H1 (cell line): ENCODE data around the gene GABRG3. TPM values are rescaled to one million over a fixed set of nuclear protein-coding genes. Genes with fewer than 3 reads are reported as not detected.

Source experiments
- CTCF ChIA-PET: fragments of 300-600 bp; sonication (Branson Sonifier 250); formaldehyde crosslinking; loops from one replicate; lab custom pipeline; 2021; ENCODE audit not compliant: partially characterized antibody; lab: Charles Lee
- POLR2A ChIA-PET: fragments of 300-600 bp; sonication (Branson Sonifier 250); formaldehyde crosslinking; loops from one replicate; lab custom pipeline; 2021; ENCODE audit warnings: inconsistent platforms; ENCODE audit not compliant: partially characterized antibody; lab: Charles Lee
- DNase-seq, 2 experiments: peaks; one replicate each; pipeline versions ENCODE4 v3.0.0 to v3.0.0-alpha.2; 2010 to 2022; ENCODE audit warnings: low spot score in 2 of 2, low read depth in 1 of 2, mixed read lengths in 1 of 2
- FAIRE-seq: peaks from 2 replicates; lab custom pipeline; 2011; peaks lifted over from hg19 to GRCh38; lab: Jason Lieb, UNC
- H2AFZ ChIP-seq: 2 replicates; pipeline ENCODE4 v1.8.1; 2012; ENCODE audit warnings: low read length, inconsistent platforms
- H2AK5ac ChIP-seq: 2 replicates; pipeline ENCODE4 v1.6.1; 2013; ENCODE audit warnings: low read depth, low read length
- H2BK120ac ChIP-seq: replicated peaks from 2 replicates; pipeline ENCODE3; 2013; ENCODE audit warnings: low read depth, low read length, inconsistent platforms
- H2BK12ac ChIP-seq: 2 replicates; pipeline ENCODE4 v1.6.1; 2013; ENCODE audit warnings: low read depth, low read length
- H2BK15ac ChIP-seq: 2 replicates; pipeline ENCODE4 v1.6.1; 2013; ENCODE audit warnings: low read length
- H2BK20ac ChIP-seq: 2 replicates; pipeline ENCODE4 v1.6.1; 2013; ENCODE audit warnings: low read length
- H2BK5ac ChIP-seq: 2 replicates; pipeline ENCODE4 v1.6.1; 2013; ENCODE audit warnings: low read depth, low read length
- H3K14ac ChIP-seq: 2 replicates; pipeline ENCODE4 v1.6.1; 2013; ENCODE audit warnings: inconsistent platforms; ENCODE audit not compliant: insufficient read length
- H3K18ac ChIP-seq: 2 replicates; pipeline ENCODE4 v1.6.1; 2013; ENCODE audit warnings: low read length; ENCODE audit errors: extremely low read depth
- H3K23ac ChIP-seq: 2 replicates; pipeline ENCODE4 v1.6.1; 2013; ENCODE audit warnings: inconsistent platforms; ENCODE audit not compliant: insufficient read length
- H3K23me2 ChIP-seq: 2 replicates; pipeline ENCODE4 v1.6.1; 2013; ENCODE audit warnings: low read depth, low read length
- H3K27ac ChIP-seq: 2 replicates; pipeline ENCODE4 v1.6.1; 2011; ENCODE audit warnings: low read depth, low read length, inconsistent platforms
- H3K27me3 ChIP-seq, 4 experiments: replicated peaks in 1 of 4; 1 replicate in 1 of 4; 2 replicates in 3 of 4; pipeline versions ENCODE4 v1.6.1 to v1.8.1; 2011 to 2013; ENCODE audit warnings: low read length in 3 of 4, mild to moderate bottlenecking in 3 of 4, inconsistent platforms in 2 of 4, mixed read lengths in 2 of 4, moderate library complexity in 1 of 4; ENCODE audit not compliant: control insufficient read depth in 3 of 4, insufficient read depth in 3 of 4; ENCODE audit errors: extremely low read depth in 1 of 4
- H3K36me3 ChIP-seq, 4 experiments: 2 replicates each; pipeline versions ENCODE4 v1.6.1 to v1.8.1; 2011 to 2013; ENCODE audit warnings: mild to moderate bottlenecking in 4 of 4, low read length in 3 of 4, moderate library complexity in 2 of 4, control low read depth in 1 of 4, inconsistent platforms in 1 of 4; ENCODE audit not compliant: insufficient read depth in 4 of 4, control insufficient read depth in 2 of 4
- H3K4ac ChIP-seq: replicated peaks from 2 replicates; pipeline ENCODE3; 2013; ENCODE audit warnings: low read length, low read depth, mixed read lengths, inconsistent platforms; ENCODE audit not compliant: insufficient read length
- H3K4me1 ChIP-seq, 4 experiments: replicated peaks in 1 of 4; 1 replicate in 1 of 4; 2 replicates in 3 of 4; pipeline versions ENCODE4 v1.6.1 to v1.8.1; 2011 to 2013; ENCODE audit warnings: low read length in 3 of 4, inconsistent platforms in 2 of 4, mixed read lengths in 1 of 4; ENCODE audit not compliant: insufficient read depth in 4 of 4, control insufficient read depth in 3 of 4
- H3K4me2 ChIP-seq, 2 experiments: 2 replicates each; pipeline versions ENCODE4 v1.6.1 to v1.8.1; 2011 to 2013; ENCODE audit warnings: low read depth in 2 of 2, low read length in 2 of 2, control low read depth in 1 of 2, inconsistent platforms in 1 of 2, mild to moderate bottlenecking in 1 of 2; ENCODE audit not compliant: insufficient read depth in 1 of 2
- H3K4me3 ChIP-seq, 4 experiments: fragments of 200-600, 300-600 bp in 1 of 4; sonication (generic), shearing (Covaris generic), sonication (Bioruptor Twin) in 1 of 4; 2 replicates each; pipeline versions ENCODE4 v1.5.1 to v1.8.1; 2011 to 2016; ENCODE audit warnings: low read length in 4 of 4, low read depth in 3 of 4, control low read depth in 2 of 4, inconsistent platforms in 2 of 4, mild to moderate bottlenecking in 2 of 4, mixed read lengths in 1 of 4, moderate library complexity in 1 of 4; ENCODE audit not compliant: insufficient read depth in 2 of 4; ENCODE audit errors: extremely low read depth in 1 of 4
- H3K56ac ChIP-seq: replicated peaks from 2 replicates; pipeline ENCODE3; 2013; ENCODE audit warnings: low read depth, mild to moderate bottlenecking, mixed read lengths, low read length, inconsistent platforms; ENCODE audit not compliant: insufficient read length
- H3K79me1 ChIP-seq: 2 replicates; pipeline ENCODE4 v1.6.1; 2013; ENCODE audit warnings: low read depth, low read length, control low read depth
- H3K79me2 ChIP-seq, 2 experiments: 2 replicates each; pipeline versions ENCODE4 v1.6.1 to v1.8.1; 2012 to 2013; ENCODE audit warnings: low read length in 2 of 2, mild to moderate bottlenecking in 2 of 2, inconsistent platforms in 1 of 2; ENCODE audit not compliant: insufficient read depth in 2 of 2, control insufficient read depth in 1 of 2
- H3K9ac ChIP-seq, 4 experiments: replicated peaks in 1 of 4; 1 replicate in 1 of 4; 2 replicates in 3 of 4; pipeline versions ENCODE4 v1.6.1 to v1.8.1; 2011 to 2013; ENCODE audit warnings: low read depth in 3 of 4, low read length in 3 of 4, control low read depth in 2 of 4, mild to moderate bottlenecking in 2 of 4, moderate library complexity in 2 of 4, inconsistent platforms in 1 of 4; ENCODE audit errors: extremely low read depth in 1 of 4
- H3K9me3 ChIP-seq, 2 experiments: 2 replicates each; pipeline versions ENCODE4 v1.6.1 to v1.8.1; 2012 to 2013; ENCODE audit warnings: mild to moderate bottlenecking in 2 of 2, moderate library complexity in 2 of 2, control low read depth in 1 of 2, inconsistent platforms in 1 of 2, low read depth in 1 of 2, low read length in 1 of 2, mixed read lengths in 1 of 2; ENCODE audit not compliant: insufficient read depth in 2 of 2
- H4K20me1 ChIP-seq, 2 experiments: replicated peaks in 1 of 2; 2 replicates each; pipeline versions ENCODE3 to v1.8.1; 2011 to 2013; ENCODE audit warnings: inconsistent platforms in 2 of 2, low read length in 2 of 2, mild to moderate bottlenecking in 1 of 2; ENCODE audit not compliant: insufficient read depth in 2 of 2, control insufficient read depth in 1 of 2
- H4K5ac ChIP-seq: 2 replicates; pipeline ENCODE4 v1.6.1; 2013; ENCODE audit warnings: low read length, low read depth, mixed read lengths, inconsistent platforms; ENCODE audit not compliant: insufficient read length
- H4K8ac ChIP-seq: 2 replicates; pipeline ENCODE4 v1.8.0; 2013; ENCODE audit warnings: mild to moderate bottlenecking, moderate library complexity, low read length, inconsistent platforms; ENCODE audit not compliant: insufficient read depth; ENCODE audit errors: extremely low read depth
- H4K91ac ChIP-seq: replicated peaks from 2 replicates; pipeline ENCODE3; 2013; ENCODE audit warnings: low read length, mixed read lengths, inconsistent platforms; ENCODE audit not compliant: insufficient read length
- CEBPB ChIP-seq: IDR thresholded peaks from 2 replicates; pipeline ENCODE4 v1.6.1; 2012; ENCODE audit warnings: low read depth, low read length
- CHD1 ChIP-seq: IDR thresholded peaks from 2 replicates; pipeline ENCODE4 v1.6.1; 2012; ENCODE audit warnings: low read depth, low read length, improper control_type of control experiment
- CTBP2 ChIP-seq: IDR thresholded peaks from 2 replicates; pipeline ENCODE4 v1.7.0; 2011; ENCODE audit warnings: borderline replicate concordance, mild to moderate bottlenecking, moderate library complexity, mixed read lengths, low read length; ENCODE audit not compliant: insufficient read depth, insufficient read length
- EZH2 ChIP-seq: fragments of 200-600 bp; sonication (generic); IDR thresholded peaks from 2 replicates; pipeline ENCODE4 v1.7.1; 2012; ENCODE audit warnings: low read depth, mild to moderate bottlenecking, moderate library complexity, low read length, inconsistent platforms; ENCODE audit not compliant: severe bottlenecking
- KDM1A ChIP-seq: fragments of 200-600, 300-600 bp; sonication (generic); IDR thresholded peaks from 2 replicates; pipeline ENCODE4 v1.7.1; 2016; ENCODE audit warnings: mild to moderate bottlenecking, low read length, borderline replicate concordance
- NANOG ChIP-seq: IDR thresholded peaks from 2 replicates; pipeline ENCODE4 v1.6.1; 2011; ENCODE audit warnings: low read length, low read depth, mild to moderate bottlenecking, inconsistent platforms; ENCODE audit not compliant: insufficient read depth, poor library complexity, severe bottlenecking
- POLR2A ChIP-seq, 2 experiments: IDR thresholded peaks; 1 replicate in 1 of 2; 2 replicates in 1 of 2; pipeline ENCODE4 v1.6.1; 2011; ENCODE audit warnings: low read depth in 2 of 2, low read length in 2 of 2, mild to moderate bottlenecking in 2 of 2; ENCODE audit errors: control extremely low read depth in 1 of 2
- RAD21 ChIP-seq, 2 experiments: IDR thresholded peaks in 1 of 2; conservative IDR thresholded peaks in 1 of 2; 2 replicates each; pipeline ENCODE4 v1.6.1; 2011; ENCODE audit warnings: low read depth in 2 of 2, low read length in 2 of 2, improper control_type of control experiment in 1 of 2, inconsistent platforms in 1 of 2, mild to moderate bottlenecking in 1 of 2, moderate library complexity in 1 of 2
- RFX5 ChIP-seq: IDR thresholded peaks from 2 replicates; pipeline ENCODE4 v1.6.1; 2011; ENCODE audit warnings: low read depth, low read length, improper control_type of control experiment, borderline replicate concordance
- RXRA ChIP-seq: IDR thresholded peaks from 2 replicates; pipeline ENCODE4 v1.6.1; 2011; ENCODE audit warnings: low read depth, mild to moderate bottlenecking, low read length, moderate library complexity; ENCODE audit not compliant: insufficient read depth
- SAP30 ChIP-seq: fragments of 300-600 bp; sonication (generic); IDR thresholded peaks from 2 replicates; pipeline ENCODE4 v1.7.1; 2012; ENCODE audit warnings: low read length, moderate library complexity, mild to moderate bottlenecking, inconsistent platforms; ENCODE audit not compliant: insufficient read depth, insufficient replicate concordance
- TAF1 ChIP-seq: IDR thresholded peaks from 2 replicates; pipeline ENCODE4 v1.6.1; 2011; ENCODE audit warnings: mild to moderate bottlenecking, low read depth, low read length
- TAF7 ChIP-seq: optimal IDR thresholded peaks from 2 replicates; pipeline ENCODE3; 2011; ENCODE audit warnings: low read depth, mild to moderate bottlenecking, inconsistent platforms, low read length, moderate library complexity, borderline replicate concordance
- WGBS, 2 experiments: shearing (Covaris generic) in 1 of 2; methylation state at CpG; one replicate each; pipeline versions ENCODE4 v1.1.6 to v1.1.7; 2013 to 2015; ENCODE audit warnings: low lambda C conversion rate in 2 of 2, mixed read lengths in 2 of 2, inconsistent platforms in 1 of 2, low coverage in 1 of 2, missing lambda C conversion rate in 1 of 2; ENCODE audit not compliant: insufficient replicate concordance in 2 of 2, insufficient coverage in 1 of 2, insufficient read length in 1 of 2; ENCODE audit errors: extremely low coverage in 1 of 2, missing lambda C conversion rate in 1 of 2; 5-methylcytosine and 5-hydroxymethylcytosine counted together
- polyA plus RNA-seq, 7 experiments: library from polyadenylated mRNA; depleted of rRNA in 3 of 7; stranded (reverse) in 5 of 7; unstranded in 2 of 7; fragments of >200 nt in 5 of 7; fragments of 200-250 nt in 2 of 7; gene quantifications; 1 replicate in 5 of 7; 2 replicates in 1 of 7; 4 replicates in 1 of 7; pipeline versions ENCODE4 v1.2.1 to v1.2.3, GENCODE V29; 2011 to 2013; ENCODE audit warnings: missing spikeins in 2 of 7, mixed read lengths in 2 of 7
- total RNA-seq: library from RNA; stranded (reverse); fragmentation: NEBNext Ultra II Directional; extraction: Animal tissue kit (Norgen Biotek cat#: 25700); gene quantifications from 2 replicates; pipeline ENCODE4 v1.2.1, GENCODE V29; 2021
- TF ChIP-seq, protein P1 (sequence below): IDR thresholded peaks from 2 replicates; pipeline ENCODE4 v1.6.1; 2012; ENCODE audit warnings: inconsistent platforms

The GABRG3 gene
- total and polyA plus RNA-seq, 2 of the 8 experiments (the other 6 are each of a cell fraction or from before 2014, with no cell fraction given) = 0.17 to 0.80 TPM

GRCh38 chr15:27134481-27134880 lies 163.5 kb downstream of the GABRG3 start:
- CTCF ChIA-PET = interaction anchor here (1.5 to 1.6 kb wide), 2 partner anchors 41 to 224 kb away, joined by 3 to 4 read pairs; no protein-coding TSS in a partner anchor
- FAIRE-seq (no peak), DNase-seq (no peak)
- no peak overlapping the region for H3K23ac ChIP-seq
- H3K4me3 ChIP-seq = no peak overlapping the region
- no peak overlapping the region for H2BK5ac ChIP-seq
- no peak overlapping the region for H2BK20ac ChIP-seq
- H2BK12ac ChIP-seq = no peak overlapping the region
- H3K4me2 ChIP-seq = no peak overlapping the region
- H3K4me1 ChIP-seq = no peaks in the 10 kb centered on the region
- H3K23me2 ChIP-seq = no peaks in the 10 kb centered on the region
- H2AK5ac ChIP-seq = no peak overlapping the region
- no peak overlapping the region for H3K56ac ChIP-seq
- H3K36me3 ChIP-seq = no peaks in the 10 kb centered on the region
- POLR2A ChIA-PET = no interaction called here
- no peaks in the 10 kb centered on the region for H3K9me3 ChIP-seq
- no peak overlapping the region for H2BK120ac ChIP-seq
- no peak overlapping the region for H2AFZ ChIP-seq
- H4K91ac ChIP-seq = no peak overlapping the region
- no peak overlapping the region for H4K8ac ChIP-seq
- H4K5ac ChIP-seq = no peak overlapping the region
- no peaks in the 10 kb centered on the region for H3K27me3 ChIP-seq
- H3K79me1 ChIP-seq = no peaks in the 10 kb centered on the region
- H3K14ac ChIP-seq = no peak overlapping the region
- H2BK15ac ChIP-seq = no peak overlapping the region
- no peak overlapping the region for H3K4ac ChIP-seq
- no peak overlapping the region for H3K18ac ChIP-seq
- no peak overlapping the region for H3K27ac ChIP-seq
- 95% methylated on average over 4 of the region's 4 CpGs; no CpG with 5 or more reads in 1 of the 2 experiments for WGBS, 2 experiments
- H3K9ac ChIP-seq = no peak overlapping the region
- no peaks in the 10 kb centered on the region for H3K79me2 ChIP-seq
- no peaks in the 10 kb centered on the region for H4K20me1 ChIP-seq
- TF ChIP-seq, protein P1, sequence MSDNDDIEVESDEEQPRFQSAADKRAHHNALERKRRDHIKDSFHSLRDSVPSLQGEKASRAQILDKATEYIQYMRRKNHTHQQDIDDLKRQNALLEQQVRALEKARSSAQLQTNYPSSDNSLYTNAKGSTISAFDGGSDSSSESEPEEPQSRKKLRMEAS = no peak
- TF ChIP-seq KDM1A (no peak), RXRA (no peak), RAD21 (IDR thresholded peaks at IDR 0.05 in 1 of 2, conservative IDR thresholded peaks at IDR 0.05 in 1 of 2; ENCODE audit: low read depth in 2 of 2, low read length in 2 of 2) (no peak), EZH2 (no peak), CHD1 (no peak), NANOG (no peak), RFX5 (no peak), CEBPB (no peak), TAF7 (no peak), SAP30 (no peak), CTBP2 (no peak), TAF1 (no peak), POLR2A (IDR thresholded peaks at IDR 0.05; ENCODE audit: control extremely low read depth in 1 of 2, low read depth in 2 of 2, low read length in 2 of 2) (no peak)
